Right atrium auricular region (tissue), 2 donors: Measurements from ENCODE around the gene ARGFX. TPM values are rescaled to one million over a fixed set of nuclear protein-coding genes. Genes with fewer than 3 reads are reported as not detected.

ENCODE experiments used
- DNase-seq: peaks from one replicate; pipeline ENCODE4 v3.0.0-alpha.2; 2019; ENCODE audit warnings: low spot score
- H3K27ac ChIP-seq, 2 donors: fragments of 200-600 bp; sonication (generic); 1 replicate in 1 of 2; 2 replicates in 1 of 2; pipeline ENCODE4 v1.5.1; 2016 to 2019
- H3K27me3 ChIP-seq, 2 donors: fragments of 200-600 bp; sonication (generic); one replicate each; pipeline versions ENCODE4 v1.5.1 to v1.6.0; 2017 to 2019
- H3K36me3 ChIP-seq: fragments of 200-600 bp; sonication (generic); one replicate; pipeline ENCODE4 v1.5.1; 2016
- H3K4me1 ChIP-seq, 2 donors: fragments of 200-600 bp; sonication (generic); one replicate each; pipeline versions ENCODE4 v1.5.1 to v1.6.0; 2017 to 2019
- H3K4me3 ChIP-seq, 2 donors: fragments of 200-600 bp; sonication (generic); 1 replicate in 1 of 2; 2 replicates in 1 of 2; pipeline ENCODE4 v1.5.1; 2017 to 2019; ENCODE audit warnings: mild to moderate bottlenecking in 1 of 2, moderate library complexity in 1 of 2
- H3K9me3 ChIP-seq, 2 donors: fragments of 200-600 bp; sonication (generic); one replicate each; pipeline ENCODE4 v1.5.1; 2019
- total RNA-seq, 2 donors: library from RNA; depleted of rRNA; stranded (reverse); fragments of >200 nt; gene quantifications; one replicate each; pipeline ENCODE4 v1.1.0, GENCODE V29; 2016
- TF ChIP-seq, protein P1 (sequence below), 2 donors: fragments of 200-600 bp; sonication (generic); IDR thresholded peaks; one replicate each; pipeline ENCODE4 v1.5.1; 2019; ENCODE audit warnings: antibody characterized with exemption in 2 of 2

The ARGFX gene
- total RNA-seq, 2 donors from 2014 or later = not detected

GRCh38 chr3:121601212-121601812 lies 33.6 kb downstream of the ARGFX start:
- Histone ChIP-seq H3K36me3 (no peaks in the 10 kb centered on the region), H3K27me3 (no peaks in the 10 kb centered on the region), H3K9me3 (no peaks in the 10 kb centered on the region), H3K27ac (peak overlapping the region; percentile 79 to 91), H3K4me3 (peak overlapping the region in 1 of 2 donors; percentile 6), H3K4me1 (peaks cover 0 to 45% of the 10 kb centered on the region in 2 donors)
- TF ChIP-seq, protein P1, sequence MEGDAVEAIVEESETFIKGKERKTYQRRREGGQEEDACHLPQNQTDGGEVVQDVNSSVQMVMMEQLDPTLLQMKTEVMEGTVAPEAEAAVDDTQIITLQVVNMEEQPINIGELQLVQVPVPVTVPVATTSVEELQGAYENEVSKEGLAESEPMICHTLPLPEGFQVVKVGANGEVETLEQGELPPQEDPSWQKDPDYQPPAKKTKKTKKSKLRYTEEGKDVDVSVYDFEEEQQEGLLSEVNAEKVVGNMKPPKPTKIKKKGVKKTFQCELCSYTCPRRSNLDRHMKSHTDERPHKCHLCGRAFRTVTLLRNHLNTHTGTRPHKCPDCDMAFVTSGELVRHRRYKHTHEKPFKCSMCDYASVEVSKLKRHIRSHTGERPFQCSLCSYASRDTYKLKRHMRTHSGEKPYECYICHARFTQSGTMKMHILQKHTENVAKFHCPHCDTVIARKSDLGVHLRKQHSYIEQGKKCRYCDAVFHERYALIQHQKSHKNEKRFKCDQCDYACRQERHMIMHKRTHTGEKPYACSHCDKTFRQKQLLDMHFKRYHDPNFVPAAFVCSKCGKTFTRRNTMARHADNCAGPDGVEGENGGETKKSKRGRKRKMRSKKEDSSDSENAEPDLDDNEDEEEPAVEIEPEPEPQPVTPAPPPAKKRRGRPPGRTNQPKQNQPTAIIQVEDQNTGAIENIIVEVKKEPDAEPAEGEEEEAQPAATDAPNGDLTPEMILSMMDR (IDR thresholded peaks at IDR 0.05) = no peak
- DNase-seq = no peak

- TF ChIP-seq, protein P1 (IDR thresholded peaks at IDR 0.05) = no peak
- Histone ChIP-seq H3K36me3 (no peaks in the 10 kb centered on the region), H3K4me1 (peaks cover 0 to 47% of the 10 kb centered on the region in 2 donors), H3K27ac (no peak overlapping the region), H3K27me3 (no peaks in the 10 kb centered on the region), H3K9me3 (no peaks in the 10 kb centered on the region), H3K4me3 (no peak overlapping the region)
- no peak for DNase-seq
These were observed 37.0 kb downstream of the ARGFX start for GRCh38 chr3:121604759-121605158.

DNA sequence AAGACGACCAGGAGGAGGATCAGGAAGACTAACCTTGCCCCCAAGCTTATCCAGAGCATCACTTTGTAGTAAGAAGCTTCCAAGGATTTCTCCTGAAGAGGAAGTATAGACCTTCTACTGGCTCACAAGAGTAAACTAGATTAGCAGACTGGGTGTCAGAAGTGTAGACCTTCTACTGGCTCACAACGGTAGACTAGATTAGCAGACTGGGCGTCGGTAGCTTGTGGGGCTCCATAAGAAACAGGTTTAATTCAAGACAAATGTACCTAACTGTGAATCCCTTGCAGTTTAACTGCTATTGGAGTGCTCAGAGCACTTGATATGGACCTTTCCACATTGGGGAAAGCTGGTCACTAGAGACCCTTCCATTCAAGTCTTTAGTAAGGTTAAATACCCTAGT lies 38.4 kb downstream of the ARGFX start:
- TF ChIP-seq, protein P1 (IDR thresholded peaks at IDR 0.05) = no peak
- no peak for DNase-seq
- Histone ChIP-seq H3K4me1 (peaks cover 0 to 43% of the 10 kb centered on the region in 2 donors), H3K27me3 (no peaks in the 10 kb centered on the region), H3K27ac (no peak overlapping the region), H3K36me3 (no peaks in the 10 kb centered on the region), H3K9me3 (no peaks in the 10 kb centered on the region), H3K4me3 (no peak overlapping the region)

Other genes starting within 250 kb of the ARGFX start
- under 1 TPM; 0.28 to 0.41 TPM for gene POLQ, start 22.0 kb upstream of the ARGFX start, total RNA-seq
- gene FBXO40, start 25.4 kb downstream of the ARGFX start, total RNA-seq = 100 to 1,000 TPM in 1 of 2 donors, 10 to 100 TPM in 1; 81.6 to 187 TPM
- gene HCLS1, start 93.0 kb downstream of the ARGFX start, total RNA-seq = 10 to 100 TPM in 1 of 2 donors, 1 to 10 TPM in 1; 9.6 to 26.1 TPM
- gene GOLGB1, start 181.8 kb downstream of the ARGFX start, total RNA-seq = 10 to 100 TPM; 44.1 to 49.6 TPM